ENCODE measurements around the gene ATXN10.

DNA sequence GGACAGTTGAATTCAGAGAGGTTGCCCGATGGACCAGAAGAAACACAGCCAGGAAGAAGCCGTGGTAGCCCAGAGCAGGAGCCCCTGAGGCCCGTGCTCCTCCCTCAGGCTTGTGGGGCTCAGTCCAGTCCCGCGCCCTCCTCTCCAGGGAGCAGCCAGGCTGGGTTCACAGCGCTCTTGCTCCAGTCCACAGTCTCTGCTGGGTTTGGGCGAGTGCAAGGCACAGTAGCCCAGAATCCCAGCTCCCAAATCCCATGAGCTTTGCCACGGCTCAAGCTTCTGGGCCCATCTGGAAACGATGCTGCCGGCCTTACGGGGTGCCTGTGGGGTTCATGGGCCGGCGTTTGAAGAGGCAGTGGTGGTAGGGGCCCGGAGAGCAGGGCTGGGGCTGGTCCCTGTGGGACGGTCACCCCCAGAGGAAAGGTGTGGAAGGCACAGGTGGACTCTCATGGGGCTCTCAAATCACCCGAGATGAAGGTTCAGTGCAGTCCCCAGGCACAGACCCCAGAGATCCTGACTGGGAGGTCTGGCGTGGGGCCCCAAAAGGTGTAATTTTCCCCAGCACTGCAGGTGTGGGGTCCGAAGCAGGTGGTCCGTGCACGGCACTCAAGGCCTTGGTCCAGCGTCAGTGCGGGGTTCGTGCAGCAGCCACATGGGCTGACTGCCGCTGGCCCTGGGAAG is 30.6 kb upstream of the ATXN10 start:
- TF ChIP-seq, protein P1, sequence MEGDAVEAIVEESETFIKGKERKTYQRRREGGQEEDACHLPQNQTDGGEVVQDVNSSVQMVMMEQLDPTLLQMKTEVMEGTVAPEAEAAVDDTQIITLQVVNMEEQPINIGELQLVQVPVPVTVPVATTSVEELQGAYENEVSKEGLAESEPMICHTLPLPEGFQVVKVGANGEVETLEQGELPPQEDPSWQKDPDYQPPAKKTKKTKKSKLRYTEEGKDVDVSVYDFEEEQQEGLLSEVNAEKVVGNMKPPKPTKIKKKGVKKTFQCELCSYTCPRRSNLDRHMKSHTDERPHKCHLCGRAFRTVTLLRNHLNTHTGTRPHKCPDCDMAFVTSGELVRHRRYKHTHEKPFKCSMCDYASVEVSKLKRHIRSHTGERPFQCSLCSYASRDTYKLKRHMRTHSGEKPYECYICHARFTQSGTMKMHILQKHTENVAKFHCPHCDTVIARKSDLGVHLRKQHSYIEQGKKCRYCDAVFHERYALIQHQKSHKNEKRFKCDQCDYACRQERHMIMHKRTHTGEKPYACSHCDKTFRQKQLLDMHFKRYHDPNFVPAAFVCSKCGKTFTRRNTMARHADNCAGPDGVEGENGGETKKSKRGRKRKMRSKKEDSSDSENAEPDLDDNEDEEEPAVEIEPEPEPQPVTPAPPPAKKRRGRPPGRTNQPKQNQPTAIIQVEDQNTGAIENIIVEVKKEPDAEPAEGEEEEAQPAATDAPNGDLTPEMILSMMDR (IDR thresholded peaks at IDR 0.05; ENCODE audit: borderline replicate concordance, extremely low read depth, low read length, poor library complexity, severe bottlenecking), result no peak
- TF ChIP-seq EZH2 (IDR thresholded peaks at IDR 0.05; ENCODE audit: borderline replicate concordance, low read depth, low read length, severe bottlenecking), result no peak
